ENCODE results near the gene NOD2.

GRCh38 chr16:50711040-50711439 is 17.6 kb downstream of the NOD2 start:
- TF ChIP-seq CTCF (IDR thresholded peaks at IDR 0.05; ENCODE audit: low read depth, low read length, missing input control): no peak
- TF ChIP-seq ZBTB33 (IDR thresholded peaks at IDR 0.05): no peak
- TF ChIP-seq REST (IDR thresholded peaks at IDR 0.05): no peak
- TF ChIP-seq RAD21 (IDR thresholded peaks at IDR 0.05): no peak
- TF ChIP-seq EGR1 (IDR thresholded peaks at IDR 0.05; ENCODE audit: low read depth in 2 of 2): no peak
- no peak for TF ChIP-seq MAX (IDR thresholded peaks at IDR 0.05)
- no peak for TF ChIP-seq ATF3 (IDR thresholded peaks at IDR 0.05)

All from liver (tissue), 3 donors.